Activated T-helper 17 cell treated with anti-CD3 and anti-CD28 coated beads, Interleukin-2, amount 50 U/mL, for 72 hours (primary cell): ENCODE results near the gene HS3ST3A1. TPM values are rescaled to one million over a fixed set of nuclear protein-coding genes. Genes with fewer than 3 reads are reported as not detected.

Experiments
- ATAC-seq: fragments of 150-1000 bp; cut with Tn5 transposase; replicated peaks from 2 replicates; pipeline ENCODE4 v1.10.0; 2021; ENCODE audit warnings: mild to moderate bottlenecking, moderate library complexity
- H3K27ac Mint-ChIP-seq: one replicate; pipeline ENCODE4 v1.8.0; 2022; ENCODE audit warnings: mixed read lengths
- H3K27me3 Mint-ChIP-seq: one replicate; pipeline ENCODE4 v1.8.0; 2022; ENCODE audit warnings: mixed read lengths
- H3K36me3 Mint-ChIP-seq: one replicate; pipeline ENCODE4 v1.8.0; 2022; ENCODE audit warnings: low read depth, mild to moderate bottlenecking, mixed read lengths
- H3K4me1 Mint-ChIP-seq: one replicate; pipeline ENCODE4 v1.8.0; 2022; ENCODE audit warnings: mixed read lengths
- H3K4me3 Mint-ChIP-seq: one replicate; pipeline ENCODE4 v1.8.0; 2022; ENCODE audit warnings: mild to moderate bottlenecking, mixed read lengths
- H3K9me3 Mint-ChIP-seq: one replicate; pipeline ENCODE4 v1.8.0; 2022; ENCODE audit warnings: mixed read lengths
- total RNA-seq, 2 donors: library from RNA; stranded (reverse); gene quantifications; one replicate each; pipeline ENCODE4 v1.2.3, GENCODE V29; 2022

HS3ST3A1 gene
- total RNA-seq, 2 donors from 2014 or later: 0.29 TPM; not detected in 1

- H3K27ac Mint-ChIP-seq: no peak overlapping the region
- H3K27me3 Mint-ChIP-seq: peaks cover 13% of the 10 kb centered on the region
- no peaks in the 10 kb centered on the region for H3K36me3 Mint-ChIP-seq
- no peak for ATAC-seq
- H3K9me3 Mint-ChIP-seq: no peaks in the 10 kb centered on the region
- H3K4me1 Mint-ChIP-seq: no peaks in the 10 kb centered on the region
- no peak overlapping the region for H3K4me3 Mint-ChIP-seq
Measured at GRCh38 chr17:13619462-13619861, 17.7 kb upstream of the HS3ST3A1 start.

- Mint-ChIP-seq H3K4me1 (no peaks in the 10 kb centered on the region), H3K4me3 (no peak overlapping the region), H3K27me3 (no peaks in the 10 kb centered on the region), H3K27ac (no peak overlapping the region), H3K9me3 (peaks cover 8% of the 10 kb centered on the region), H3K36me3 (no peaks in the 10 kb centered on the region)
- ATAC-seq: no peak
Measured at GRCh38 chr17:13616031-13616430, 14.3 kb upstream of the HS3ST3A1 start.

- Mint-ChIP-seq H3K4me3 (no peak overlapping the region), H3K9me3 (peaks cover 8% of the 10 kb centered on the region)
Measured at GRCh38 chr17:13609941-13610340, 8.2 kb upstream of the HS3ST3A1 start.

GRCh38 chr17:13601322-13601775 is 380 bp downstream of the HS3ST3A1 start:
- H3K9me3 Mint-ChIP-seq: no peaks in the 10 kb centered on the region
- no peak overlapping the region for H3K27ac Mint-ChIP-seq
- peaks cover 53% of the 10 kb centered on the region for H3K27me3 Mint-ChIP-seq
- no peaks in the 10 kb centered on the region for H3K36me3 Mint-ChIP-seq
- no peak overlapping the region for H3K4me3 Mint-ChIP-seq
- ATAC-seq: peak; percentile 18
- peaks cover 9% of the 10 kb centered on the region for H3K4me1 Mint-ChIP-seq

More at GRCh38 chr17:13609941-13610340, 8.2 kb upstream of the HS3ST3A1 start:
- no peaks in the 10 kb centered on the region for H3K36me3 Mint-ChIP-seq
- H3K4me1 Mint-ChIP-seq: no peaks in the 10 kb centered on the region
- peaks cover 21% of the 10 kb centered on the region for H3K27me3 Mint-ChIP-seq
- H3K27ac Mint-ChIP-seq: no peak overlapping the region
- no peak for ATAC-seq

GRCh38 chr17:13600475-13601321 is 1.0 kb downstream of the HS3ST3A1 start:
- no peak for ATAC-seq
- Mint-ChIP-seq H3K27me3 (peaks cover 55% of the 10 kb centered on the region), H3K4me1 (peaks cover 9% of the 10 kb centered on the region), H3K9me3 (no peaks in the 10 kb centered on the region), H3K4me3 (no peak overlapping the region), H3K27ac (no peak overlapping the region), H3K36me3 (no peaks in the 10 kb centered on the region)

GRCh38 chr17:13599864-13600263 is 1.9 kb downstream of the HS3ST3A1 start:
- H3K27ac Mint-ChIP-seq: no peak overlapping the region
- no peaks in the 10 kb centered on the region for H3K36me3 Mint-ChIP-seq
- peak overlapping the region; percentile 46 for H3K4me3 Mint-ChIP-seq
- H3K27me3 Mint-ChIP-seq: peaks cover 54% of the 10 kb centered on the region
- no peaks in the 10 kb centered on the region for H3K9me3 Mint-ChIP-seq
- peaks cover 11% of the 10 kb centered on the region for H3K4me1 Mint-ChIP-seq
- ATAC-seq: no peak

GRCh38 chr17:13599168-13599577 is 2.6 kb downstream of the HS3ST3A1 start:
- no peak overlapping the region for H3K27ac Mint-ChIP-seq
- no peaks in the 10 kb centered on the region for H3K36me3 Mint-ChIP-seq
- no peaks in the 10 kb centered on the region for H3K9me3 Mint-ChIP-seq
- no peak overlapping the region for H3K4me3 Mint-ChIP-seq
- H3K4me1 Mint-ChIP-seq: peaks cover 13% of the 10 kb centered on the region
- no peak for ATAC-seq
- H3K27me3 Mint-ChIP-seq: peaks cover 50% of the 10 kb centered on the region

- Mint-ChIP-seq H3K36me3 (no peaks in the 10 kb centered on the region), H3K4me3 (no peak overlapping the region), H3K9me3 (no peaks in the 10 kb centered on the region), H3K4me1 (peaks cover 13% of the 10 kb centered on the region), H3K27ac (no peak overlapping the region), H3K27me3 (peaks cover 45% of the 10 kb centered on the region)
- ATAC-seq: no peak
Measured at GRCh38 chr17:13598353-13599167, 3.2 kb downstream of the HS3ST3A1 start.

GRCh38 chr17:13597723-13598347 is 3.9 kb downstream of the HS3ST3A1 start:
- ATAC-seq: peak; percentile 47
- Mint-ChIP-seq H3K4me1 (peaks cover 12% of the 10 kb centered on the region), H3K27me3 (peaks cover 38% of the 10 kb centered on the region), H3K4me3 (no peak overlapping the region), H3K27ac (no peak overlapping the region), H3K9me3 (no peaks in the 10 kb centered on the region), H3K36me3 (no peaks in the 10 kb centered on the region)

GRCh38 chr17:13596241-13596923 is 5.3 kb downstream of the HS3ST3A1 start:
- H3K27ac Mint-ChIP-seq: no peak overlapping the region
- ATAC-seq: no peak
- no peaks in the 10 kb centered on the region for H3K36me3 Mint-ChIP-seq
- H3K27me3 Mint-ChIP-seq: peaks cover 31% of the 10 kb centered on the region
- H3K9me3 Mint-ChIP-seq: no peaks in the 10 kb centered on the region
- H3K4me3 Mint-ChIP-seq: no peak overlapping the region
- H3K4me1 Mint-ChIP-seq: peaks cover 4% of the 10 kb centered on the region

GRCh38 chr17:13595599-13595899 is 6.2 kb downstream of the HS3ST3A1 start:
- Mint-ChIP-seq H3K27me3 (peaks cover 31% of the 10 kb centered on the region), H3K4me1 (peaks cover 4% of the 10 kb centered on the region), H3K4me3 (no peak overlapping the region), H3K36me3 (no peaks in the 10 kb centered on the region), H3K27ac (no peak overlapping the region), H3K9me3 (no peaks in the 10 kb centered on the region)
- ATAC-seq: no peak

GRCh38 chr17:13594762-13595598 is 6.7 kb downstream of the HS3ST3A1 start:
- peak; percentile 69 for ATAC-seq
- no peaks in the 10 kb centered on the region for H3K9me3 Mint-ChIP-seq
- H3K27me3 Mint-ChIP-seq: peaks cover 28% of the 10 kb centered on the region
- H3K27ac Mint-ChIP-seq: no peak overlapping the region
- H3K4me3 Mint-ChIP-seq: no peak overlapping the region
- no peaks in the 10 kb centered on the region for H3K36me3 Mint-ChIP-seq
- peaks cover 4% of the 10 kb centered on the region for H3K4me1 Mint-ChIP-seq

GRCh38 chr17:13594310-13594709 is 7.4 kb downstream of the HS3ST3A1 start:
- peaks cover 24% of the 10 kb centered on the region for H3K27me3 Mint-ChIP-seq
- H3K4me1 Mint-ChIP-seq: peaks cover 4% of the 10 kb centered on the region
- no peak for ATAC-seq
- no peak overlapping the region for H3K4me3 Mint-ChIP-seq
- no peak overlapping the region for H3K27ac Mint-ChIP-seq
- H3K36me3 Mint-ChIP-seq: no peaks in the 10 kb centered on the region
- no peaks in the 10 kb centered on the region for H3K9me3 Mint-ChIP-seq
